K562 (cell line): ENCODE measurements around the gene PPP1R12B. TPM values are rescaled to one million over a fixed set of nuclear protein-coding genes. Genes with fewer than 3 reads are reported as not detected.

Experiments used
- ATF6 ChIP-seq: sonication (generic); formaldehyde crosslinking; IDR thresholded peaks from 2 replicates; pipeline ENCODE4 v1.4.0; 2020; ENCODE audit warnings: mild to moderate bottlenecking, missing genetic modification reagents
- CHCHD3 ChIP-seq: fragments of 250-450 bp; sonication (Bioruptor Pico); IDR thresholded peaks from 2 replicates; pipeline ENCODE4 v2.1.2; 2022; ENCODE audit warnings: mild to moderate bottlenecking
- CREB1 ChIP-seq, 2 experiments: sonication (generic) in 1 of 2; formaldehyde crosslinking in 1 of 2; IDR thresholded peaks; 2 replicates each; pipeline versions ENCODE4 v1.6.1 to v1.8.0; 2012 to 2022; ENCODE audit warnings: inconsistent platforms in 1 of 2, mild to moderate bottlenecking in 1 of 2, missing genetic modification reagents in 1 of 2, moderate library complexity in 1 of 2
- E2F6 ChIP-seq, 2 experiments: IDR thresholded peaks; 2 replicates each; pipeline ENCODE4 v1.6.1; 2011; ENCODE audit warnings: borderline replicate concordance in 1 of 2, control low read depth in 1 of 2, low read depth in 1 of 2, low read length in 1 of 2, mild to moderate bottlenecking in 1 of 2, mixed read lengths in 1 of 2, moderate library complexity in 1 of 2; ENCODE audit not compliant: insufficient read depth in 1 of 2, insufficient read length in 1 of 2, poor library complexity in 1 of 2, severe bottlenecking in 1 of 2; ENCODE audit errors: extremely low read depth in 1 of 2
- HBP1 ChIP-seq: fragments of 450-650 bp; formaldehyde crosslinking; IDR thresholded peaks from 2 replicates; pipeline ENCODE4 v1.4.0; 2022; ENCODE audit warnings: missing genetic modification characterization
- HLTF ChIP-seq: fragments of 450-650 bp; IDR thresholded peaks from 2 replicates; pipeline ENCODE4 v1.6.1; 2016
- HMBOX1 ChIP-seq: sonication (generic); IDR thresholded peaks from 2 replicates; pipeline ENCODE4 v1.6.1; 2016
- HOXB6 ChIP-seq: fragments of 250-450 bp; sonication (Bioruptor Pico); IDR thresholded peaks from 2 replicates; pipeline ENCODE4 v1.5.1; 2022; ENCODE audit warnings: mild to moderate bottlenecking, borderline replicate concordance
- MED1 ChIP-seq: sonication (generic); formaldehyde crosslinking; IDR thresholded peaks from 2 replicates; pipeline ENCODE4 v1.8.1; 2023; ENCODE audit warnings: missing genetic modification reagents, borderline replicate concordance
- NCOA1 ChIP-seq: fragments of 450-650 bp; IDR thresholded peaks from 2 replicates; pipeline ENCODE4 v1.6.1; 2016; ENCODE audit warnings: low read depth
- PBX2 ChIP-seq, 2 experiments: IDR thresholded peaks in 1 of 2; conservative IDR thresholded peaks in 1 of 2; 2 replicates each; pipeline ENCODE4 v1.6.1; 2016; ENCODE audit warnings: low read depth in 2 of 2, mild to moderate bottlenecking in 1 of 2, missing compliant biosample characterization in 1 of 2, missing genetic modification characterization in 1 of 2, moderate library complexity in 1 of 2
- PHF20 ChIP-seq: fragments of 450-650 bp; IDR thresholded peaks from 2 replicates; pipeline ENCODE4 v1.6.1; 2018; ENCODE audit not compliant: partially characterized antibody
- PHF21A ChIP-seq: fragments of 450-650 bp; IDR thresholded peaks from 2 replicates; pipeline ENCODE4 v1.6.1; 2017; ENCODE audit warnings: low read depth, borderline replicate concordance
- PURB ChIP-seq: sonication (generic); formaldehyde crosslinking; IDR thresholded peaks from 2 replicates; pipeline ENCODE4 v1.9.0; 2021; ENCODE audit warnings: low read depth, mild to moderate bottlenecking, missing genetic modification reagents
- TARDBP ChIP-seq: fragments of 450-650 bp; IDR thresholded peaks from 2 replicates; pipeline ENCODE4 v1.6.1; 2016
- ZC3H11A ChIP-seq: IDR thresholded peaks from 2 replicates; pipeline ENCODE4 v1.6.1; 2012; ENCODE audit warnings: low read depth, low read length, improper control_type of control experiment
- ZNF41 ChIP-seq: fragments of 250-450 bp; sonication (Bioruptor Pico); conservative IDR thresholded peaks from 2 replicates; pipeline ENCODE4 v1.4.0; 2020; ENCODE audit warnings: mild to moderate bottlenecking
- ZNF785 ChIP-seq: fragments of 250-450 bp; sonication (Bioruptor Pico); IDR thresholded peaks from 2 replicates; pipeline ENCODE4 v1.4.0; 2020; ENCODE audit warnings: mild to moderate bottlenecking
- ZZZ3 ChIP-seq: fragments of 450-650 bp; IDR thresholded peaks from 2 replicates; pipeline ENCODE4 v1.6.1; 2016; ENCODE audit warnings: antibody characterized with exemption, mild to moderate bottlenecking, moderate library complexity
- polyA plus RNA-seq, 8 experiments: library from polyadenylated mRNA; depleted of rRNA in 4 of 8; stranded (reverse) in 5 of 8; unstranded in 3 of 8; fragments of >200 nt; fragmentation: Nextera tagmentation in 2 of 8; fragmentation: Illumina TruSeq in 1 of 8; extraction: Ambion mirVana in 2 of 8; extraction: Trizol in 1 of 8; gene quantifications; 2 replicates each; pipeline versions ENCODE4 v1.2.1 to v1.2.3, GENCODE V29; 2011 to 2014; ENCODE audit warnings: inconsistent platforms in 1 of 8, missing spikeins in 1 of 8
- total RNA-seq, 7 experiments: library from RNA; depleted of rRNA in 6 of 7; stranded (reverse); fragments of >200 nt in 6 of 7; fragmentation: Illumina TruSeq in 2 of 7; extraction: Trizol in 2 of 7; gene quantifications; 2 replicates each; pipeline versions ENCODE4 v1.2.1 to v1.2.3, GENCODE V29; 2011 to 2021; ENCODE audit warnings: low replicate concordance in 1 of 7

PPP1R12B gene
- total and polyA plus RNA-seq, 9 of the 15 experiments (the other 6 are each of a cell fraction or from before 2014, with no cell fraction given), result 0.73 to 16.9 (median 13.6) TPM

GRCh38 chr1:202348509-202349205 is at the start of gene PPP1R12B (continued):
- TF ChIP-seq ZZZ3 (no peak), HMBOX1 (no peak), PHF20 (peak; percentile 75), MED1 (CRISPR knock-in tag) (no peak), HLTF (no peak), HOXB6 (CRISPR knock-in tag) (no peak), E2F6 (IDR thresholded peaks at IDR 0.05; ENCODE audit: borderline replicate concordance in 1 of 2, extremely low read depth in 1 of 2, insufficient read depth in 1 of 2, insufficient read length in 1 of 2, low read depth in 1 of 2, low read length in 1 of 2, poor library complexity in 1 of 2, severe bottlenecking in 1 of 2) (peak; percentile 62 to 88), ATF6 (CRISPR knock-in tag) (peak; percentile 75; the same call in 1 of the 2 replicates), ZC3H11A (no peak), ZNF41 (peak; percentile 23; the same call in 1 of the 2 replicates), PBX2 (CRISPR knock-in tag; IDR thresholded peaks at IDR 0.05; ENCODE audit: low read depth) (no peak), PBX2 (tag; conservative IDR thresholded peaks at IDR 0.05; ENCODE audit: low read depth) (peak; percentile 28; the same call in 1 of the 2 replicates), CREB1 (IDR thresholded peaks at IDR 0.05) (peak; percentile 57), CREB1 (CRISPR knock-in tag; IDR thresholded peaks at IDR 0.05) (peak; percentile 92), HBP1 (CRISPR knock-in tag) (0 out of 2 replicates have a peak, but pooled peaks have one; percentile 16), TARDBP (no peak), ZNF785 (no peak), CHCHD3 (CRISPR knock-in tag) (no peak), PHF21A (no peak), PURB (CRISPR knock-in tag) (no peak), NCOA1 (no peak)
